Activated CD4-positive, CD25-positive, alpha-beta regulatory T cell treated with anti-CD3 and anti-CD28 coated beads, Interleukin-2, amount 50 U/mL, for 24 hours (primary cell): ENCODE measurements around the gene KRTAP5-7.
A peak's percentile ranks its signal among the peaks of the same experiment; 100 is the strongest.
"Not testable (repeated sequence)": the region's sequence is repeated elsewhere in the genome, so short reads cannot be mapped to it uniquely, and the experiment has no call there.

Source experiments
- ATAC-seq, 2 donors: fragments of 150-1000 bp; cut with Tn5 transposase; one replicate each; pipeline ENCODE4 v1.10.0; 2021; ENCODE audit warnings: mild to moderate bottlenecking in 1 of 2, moderate library complexity in 1 of 2

The KRTAP5-7 gene

DNA sequence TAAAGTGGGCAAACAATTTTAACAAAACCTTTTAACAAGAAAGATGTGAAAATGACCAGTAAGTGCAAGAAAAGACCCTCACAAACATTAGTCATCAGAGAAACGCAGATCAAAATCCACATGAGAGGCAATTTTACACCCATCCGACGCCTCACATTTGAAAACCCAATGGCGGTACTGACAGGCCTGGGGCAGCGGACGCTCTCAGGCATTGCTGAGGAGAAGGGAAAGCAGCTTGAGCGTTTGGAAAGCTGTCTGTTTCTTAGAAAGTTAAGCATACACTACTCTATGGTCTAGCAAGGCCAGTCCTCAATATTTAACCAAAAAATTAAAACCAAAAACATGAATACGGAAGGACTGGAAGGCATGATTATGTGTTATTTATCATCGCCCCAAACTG lies 8.8 kb downstream of the KRTAP5-7 start:
- no peak for ATAC-seq

DNA sequence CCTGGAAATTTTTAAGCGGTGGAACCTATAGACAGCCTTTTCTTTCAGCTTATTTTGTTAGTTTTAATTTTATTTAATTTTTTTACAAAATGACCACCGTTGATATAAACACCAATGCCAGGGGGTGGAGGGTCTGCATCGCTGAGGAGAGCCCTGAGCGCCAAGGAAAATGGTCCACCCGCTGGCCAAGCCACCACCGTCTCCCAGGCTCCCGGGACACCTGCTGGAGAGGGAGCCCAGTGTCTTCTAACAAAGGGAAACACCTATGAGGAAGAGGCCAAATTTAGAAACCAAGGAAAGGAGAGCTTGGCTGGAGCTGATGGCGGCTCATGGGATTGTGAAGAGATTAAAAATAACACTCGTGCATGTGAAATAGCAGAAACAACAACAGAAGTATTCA lies 10.5 kb downstream of the KRTAP5-7 start:
- ATAC-seq, result no peak

DNA sequence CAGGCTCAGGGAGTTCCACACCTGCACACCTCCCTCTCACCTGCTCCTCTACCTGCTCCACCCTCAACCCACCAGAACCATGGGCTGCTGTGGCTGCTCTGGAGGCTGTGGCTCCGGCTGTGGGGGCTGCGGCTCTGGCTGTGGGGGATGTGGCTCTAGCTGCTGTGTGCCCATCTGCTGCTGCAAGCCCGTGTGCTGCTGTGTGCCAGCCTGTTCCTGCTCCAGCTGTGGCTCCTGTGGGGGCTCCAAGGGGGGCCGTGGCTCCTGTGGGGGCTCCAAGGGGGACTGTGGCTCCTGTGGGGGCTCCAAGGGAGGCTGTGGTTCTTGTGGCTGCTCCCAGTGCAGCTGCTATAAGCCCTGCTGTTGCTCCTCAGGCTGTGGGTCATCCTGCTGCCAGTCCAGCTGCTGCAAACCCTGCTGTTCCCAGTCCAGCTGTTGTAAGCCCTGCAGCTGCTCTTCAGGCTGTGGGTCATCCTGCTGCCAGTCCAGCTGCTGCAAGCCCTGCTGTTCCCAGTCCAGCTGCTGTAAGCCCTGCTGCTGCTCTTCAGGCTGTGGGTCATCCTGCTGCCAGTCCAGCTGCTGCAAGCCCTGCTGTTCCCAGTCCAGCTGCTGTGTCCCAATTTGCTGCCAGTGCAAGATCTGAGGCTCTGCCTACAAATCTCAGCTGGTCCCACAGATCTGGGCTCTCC lies 11.1 kb downstream of the KRTAP5-7 start, which contains the start of gene KRTAP5-8:
KRTAP5-8 (plus strand) TSS at position 49 of the 689 bp plus-strand sequence; CDS start at position 80, 31 bp downstream.
- not testable (repeated sequence) for ATAC-seq

DNA sequence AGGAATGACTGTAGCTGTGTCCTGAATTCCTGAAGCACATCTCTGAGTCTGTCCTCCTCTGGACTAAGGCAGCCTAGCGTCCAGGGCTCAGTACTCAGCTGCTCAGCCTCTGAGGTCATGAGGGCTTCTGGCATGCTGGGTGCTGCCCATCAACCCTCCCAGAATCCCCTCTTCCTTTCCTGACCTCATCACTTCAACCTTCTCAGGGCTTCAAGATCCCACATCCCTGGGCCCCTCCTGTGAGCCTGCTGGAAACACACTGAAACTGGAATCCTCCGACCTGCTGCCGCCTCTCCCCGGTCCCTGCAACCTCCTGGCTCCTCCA lies 11.6 kb downstream of the KRTAP5-7 start:
- no peak for ATAC-seq

DNA sequence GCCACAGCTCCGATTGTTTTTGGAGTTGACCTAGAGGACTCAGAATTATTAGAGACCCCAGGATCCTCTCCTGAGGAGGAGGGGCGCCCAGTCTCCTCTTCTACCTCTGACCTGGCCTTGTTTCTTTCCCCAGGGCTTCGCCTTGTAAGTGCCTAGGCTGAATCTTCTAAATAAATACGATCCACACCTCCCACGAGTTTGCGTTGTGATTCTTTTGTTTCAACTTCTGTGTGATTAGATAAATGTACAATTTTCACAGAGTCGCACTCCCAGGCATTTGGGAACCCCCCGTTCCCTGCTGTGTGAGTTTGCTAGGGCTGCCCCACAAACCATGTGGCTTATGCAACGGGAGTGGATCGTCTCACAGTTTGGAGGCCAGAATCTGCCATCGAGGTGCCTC lies 11.9 kb downstream of the KRTAP5-7 start:
- ATAC-seq, result no peak

DNA sequence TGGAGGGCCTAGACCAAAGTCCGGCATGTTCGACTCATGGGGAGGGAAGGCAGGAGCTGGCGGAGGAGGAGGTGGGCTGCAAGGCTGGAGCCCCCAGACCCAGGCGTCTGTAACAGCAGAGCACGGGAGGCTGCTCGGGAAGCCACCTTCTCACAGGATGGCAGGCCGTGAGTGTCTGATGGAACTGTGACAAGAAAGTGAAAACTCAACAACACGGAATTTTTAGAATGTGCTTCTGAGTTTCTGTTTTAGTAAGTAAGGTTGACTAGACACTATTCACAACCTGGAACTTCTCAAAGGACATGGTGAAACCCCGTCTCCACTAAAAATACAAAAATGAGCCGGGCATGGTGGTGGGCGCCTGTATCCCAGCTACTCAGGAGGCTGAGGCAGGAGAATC lies 12.9 kb downstream of the KRTAP5-7 start:
- ATAC-seq, result not testable (repeated sequence)

DNA sequence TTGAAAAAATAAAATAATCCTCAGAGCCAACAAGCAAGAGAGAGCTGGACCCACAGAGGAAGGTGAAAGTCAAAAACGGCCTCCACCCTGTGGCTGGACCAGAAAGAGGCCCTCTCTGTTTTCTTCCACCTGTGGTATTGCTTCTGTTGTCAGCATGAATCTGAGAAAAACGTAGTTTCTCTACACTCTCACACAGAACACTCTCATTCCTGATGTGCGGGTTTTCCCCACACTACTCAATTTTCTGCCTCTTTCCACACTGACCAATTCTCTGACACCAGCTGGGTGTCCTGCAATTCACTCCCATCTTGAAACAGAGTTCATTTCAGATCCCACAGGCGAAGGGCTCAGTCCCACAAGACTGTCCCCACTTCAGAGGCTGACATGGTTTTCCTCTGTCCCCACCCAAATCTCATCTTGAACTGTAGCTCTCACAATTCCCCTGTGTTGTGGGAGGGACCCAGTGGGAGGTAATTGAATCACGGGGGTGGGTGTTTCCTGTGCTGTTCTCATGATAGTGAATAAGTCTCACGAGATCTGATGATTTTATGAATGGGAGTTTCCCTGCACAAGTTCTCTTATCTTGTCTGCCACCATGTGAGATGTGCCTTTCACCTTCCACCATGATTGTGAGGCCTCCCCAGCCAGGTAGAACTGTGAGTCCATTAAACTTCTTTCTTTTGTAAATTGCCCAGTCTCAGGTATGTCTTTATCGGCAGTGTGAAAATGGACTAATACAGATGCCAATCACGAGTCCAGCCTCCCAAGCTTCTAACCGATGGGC lies 13.6 kb downstream of the KRTAP5-7 start:
- not testable (repeated sequence) for ATAC-seq

DNA sequence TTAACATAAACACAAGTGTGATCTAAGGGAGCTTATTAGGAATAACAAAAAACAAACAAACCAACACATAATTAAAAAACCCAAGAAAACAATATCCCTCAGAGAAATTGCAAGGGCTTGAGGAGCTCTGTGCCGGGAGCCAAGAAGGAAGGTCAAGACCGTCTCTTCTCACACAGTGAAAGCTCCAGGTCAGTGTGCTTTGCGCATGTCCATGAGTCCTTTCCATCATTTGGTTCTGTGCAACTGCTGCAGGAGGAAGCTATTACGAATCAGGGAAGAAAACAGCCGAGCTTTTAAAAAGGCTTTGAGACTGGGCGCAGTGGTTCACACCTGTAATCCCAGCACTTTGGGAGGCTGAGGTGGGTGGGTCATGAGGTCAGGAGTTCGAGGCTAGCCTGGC lies 15.3 kb downstream of the KRTAP5-7 start:
- no peak for ATAC-seq

DNA sequence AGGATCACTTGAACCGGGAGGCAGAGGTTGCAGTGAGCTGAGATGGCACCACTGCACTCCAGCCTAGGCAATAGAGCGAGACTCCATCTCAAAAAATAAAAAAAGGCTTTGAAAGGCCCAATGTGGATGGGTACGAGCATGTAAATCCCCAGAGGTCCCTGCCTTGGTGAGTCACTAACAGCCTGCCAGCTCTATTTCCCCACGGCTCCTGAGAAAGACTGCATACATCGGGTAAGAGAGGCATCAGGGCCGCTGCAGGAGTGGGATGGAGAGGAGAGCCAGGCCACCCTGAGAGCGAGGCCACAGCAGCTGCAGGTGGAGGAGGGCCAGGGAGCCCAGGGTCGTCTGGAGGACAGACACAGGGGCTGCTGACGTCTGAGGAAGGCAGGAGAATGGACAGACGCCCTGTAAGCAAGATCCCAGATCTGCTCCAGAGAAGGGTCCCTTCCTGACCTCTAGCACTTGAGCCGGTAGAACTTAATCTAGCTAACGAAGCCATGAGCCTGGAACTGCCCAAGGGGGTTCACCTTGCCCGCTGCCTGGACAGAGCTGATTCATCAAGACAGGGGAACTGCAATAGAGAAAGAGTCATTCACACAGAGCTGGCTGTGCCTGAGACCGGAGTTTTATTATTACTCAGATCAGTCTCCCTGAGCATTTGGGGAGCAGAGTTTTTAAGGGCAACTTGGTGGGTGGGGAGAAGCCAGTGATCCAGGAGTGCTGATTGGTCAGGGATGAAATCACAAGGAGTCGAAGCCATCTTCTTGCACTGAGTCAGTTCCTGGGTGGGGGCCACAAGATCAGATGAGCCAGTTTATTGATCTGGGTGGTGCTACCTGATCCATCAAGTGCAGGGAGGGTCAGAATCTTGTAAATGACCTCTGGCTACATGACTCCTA lies 16.1 kb downstream of the KRTAP5-7 start:
- peak; percentile 20 to 38 for ATAC-seq

DNA sequence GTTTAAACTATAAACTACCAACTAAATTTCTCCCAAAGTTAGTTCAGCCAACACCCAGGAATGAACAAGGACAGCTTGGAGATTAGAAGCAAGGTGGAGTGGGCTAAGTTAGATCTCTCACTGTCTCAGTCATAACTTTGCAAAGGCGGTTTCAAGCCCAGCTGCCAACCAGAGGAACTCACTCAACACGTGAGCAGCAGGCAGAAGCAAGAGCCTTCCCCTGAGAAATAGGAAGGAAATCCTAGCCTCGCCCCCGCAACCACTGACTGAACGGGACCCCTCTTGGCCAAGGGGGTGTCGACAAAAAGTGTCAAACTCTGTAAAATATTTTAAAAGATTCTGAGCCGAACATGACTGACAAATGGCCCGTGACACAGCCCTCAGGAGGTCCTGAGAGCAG lies 16.8 kb downstream of the KRTAP5-7 start:
- ATAC-seq, result no peak

DNA sequence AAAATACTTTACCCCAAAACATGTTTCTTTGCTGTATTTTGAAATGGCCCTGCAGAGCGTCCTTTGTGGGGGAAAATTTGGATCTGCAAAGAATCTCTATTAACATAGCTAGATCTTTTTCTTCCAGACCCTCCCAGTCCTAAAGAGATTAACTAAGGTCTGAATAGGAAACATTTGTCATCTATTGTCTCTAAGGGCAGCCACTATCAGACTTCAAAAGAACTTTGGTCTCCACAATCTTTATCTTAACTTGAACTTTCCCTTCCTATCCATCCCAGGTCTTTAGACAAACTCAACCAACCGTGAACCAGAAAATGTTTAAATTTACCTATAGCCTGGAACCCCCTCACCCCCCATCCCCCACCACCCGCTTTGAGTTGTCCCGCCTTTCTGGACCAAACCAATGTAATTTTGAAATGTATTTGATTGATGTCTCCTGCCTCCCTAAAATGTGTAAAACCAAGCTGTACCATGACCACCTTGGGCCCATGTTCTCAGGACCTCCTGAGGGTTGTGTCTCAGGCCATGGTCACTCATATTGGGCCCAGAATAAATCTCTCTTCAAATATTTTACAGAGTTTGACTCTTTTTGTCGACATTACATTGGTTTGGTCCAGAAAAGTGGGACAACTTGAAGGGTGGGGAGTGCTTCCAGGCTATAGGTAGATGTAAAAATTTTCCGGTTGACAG lies 17.6 kb downstream of the KRTAP5-7 start:
- no peak for ATAC-seq

DNA sequence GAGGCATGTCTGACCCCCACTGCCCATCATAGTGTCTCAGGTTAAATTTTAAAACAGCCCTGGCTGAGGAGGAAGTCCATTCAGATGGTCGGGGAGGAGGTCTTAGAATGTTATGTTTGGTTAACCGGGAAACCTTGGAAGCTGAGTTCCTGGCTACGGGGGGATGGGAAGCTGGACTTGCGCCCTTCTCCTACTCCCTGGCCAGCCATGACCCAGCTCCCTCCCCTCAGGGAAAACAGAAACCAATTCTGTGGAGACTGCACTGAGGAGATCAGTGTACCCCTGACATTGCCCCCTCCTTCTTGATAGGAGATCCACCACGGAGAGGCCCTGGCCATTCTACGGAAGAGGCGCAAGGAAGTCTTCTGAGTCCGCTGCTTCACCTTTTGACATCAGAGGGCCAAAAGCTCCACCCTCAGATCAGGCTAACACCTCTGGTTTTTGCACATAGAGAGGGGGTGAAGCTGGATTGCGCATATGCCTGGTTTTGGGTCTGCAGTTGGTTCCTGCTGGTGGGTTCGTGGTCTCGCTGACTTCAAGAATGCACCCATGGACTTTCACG lies 18.4 kb downstream of the KRTAP5-7 start:
- ATAC-seq, result no peak

DNA sequence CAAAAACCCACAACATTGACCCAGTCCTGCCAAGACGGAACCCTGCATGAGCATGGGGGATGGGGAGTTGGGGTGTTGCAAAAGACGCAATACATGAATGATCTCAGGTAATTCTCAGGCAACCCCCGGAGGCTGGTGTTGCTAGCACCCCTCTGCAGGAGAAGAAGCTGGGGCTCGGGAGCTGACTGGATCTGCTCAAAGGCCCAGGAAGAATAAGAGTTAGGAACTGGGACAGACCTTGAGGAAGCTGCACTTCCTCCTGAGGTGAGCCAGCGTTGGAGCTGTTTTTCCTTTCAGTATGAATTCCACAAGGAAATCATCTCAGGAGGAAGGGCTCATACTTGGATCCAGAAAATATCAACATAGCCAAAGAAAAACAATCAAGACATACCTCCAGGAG lies 21.1 kb downstream of the KRTAP5-7 start, which contains the start of gene KRTAP5-9:
KRTAP5-9 (plus strand) TSS at position 301 of the 400 bp plus-strand sequence. CDS start 238 bp downstream, outside the sequence.
- no peak for ATAC-seq

DNA sequence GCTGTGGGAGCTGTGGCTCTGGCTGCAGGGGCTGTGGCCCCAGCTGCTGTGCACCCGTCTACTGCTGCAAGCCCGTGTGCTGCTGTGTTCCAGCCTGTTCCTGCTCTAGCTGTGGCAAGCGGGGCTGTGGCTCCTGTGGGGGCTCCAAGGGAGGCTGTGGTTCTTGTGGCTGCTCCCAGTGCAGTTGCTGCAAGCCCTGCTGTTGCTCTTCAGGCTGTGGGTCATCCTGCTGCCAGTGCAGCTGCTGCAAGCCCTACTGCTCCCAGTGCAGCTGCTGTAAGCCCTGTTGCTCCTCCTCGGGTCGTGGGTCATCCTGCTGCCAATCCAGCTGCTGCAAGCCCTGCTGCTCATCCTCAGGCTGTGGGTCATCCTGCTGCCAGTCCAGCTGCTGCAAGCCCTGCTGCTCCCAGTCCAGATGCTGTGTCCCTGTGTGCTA lies 21.7 kb downstream of the KRTAP5-7 start:
- no peak for ATAC-seq

DNA sequence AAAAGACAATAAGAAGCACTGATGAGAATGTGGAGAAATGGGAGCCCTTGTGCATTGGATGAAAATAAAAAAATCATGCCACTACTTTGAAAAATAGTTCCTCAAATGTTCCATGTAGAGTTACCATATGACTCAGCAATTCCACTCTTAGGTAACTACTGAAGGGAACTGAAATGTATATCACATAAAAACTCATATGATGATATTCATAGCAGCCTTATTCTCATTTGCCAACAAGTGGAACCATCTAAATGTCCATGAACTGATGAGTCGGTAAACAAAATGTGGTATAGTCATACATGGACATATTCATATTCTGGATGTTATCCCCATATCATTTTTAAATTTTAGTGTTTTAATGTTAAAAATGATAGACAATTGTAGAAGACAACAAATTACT lies 24.6 kb downstream of the KRTAP5-7 start:
- no peak for ATAC-seq

DNA sequence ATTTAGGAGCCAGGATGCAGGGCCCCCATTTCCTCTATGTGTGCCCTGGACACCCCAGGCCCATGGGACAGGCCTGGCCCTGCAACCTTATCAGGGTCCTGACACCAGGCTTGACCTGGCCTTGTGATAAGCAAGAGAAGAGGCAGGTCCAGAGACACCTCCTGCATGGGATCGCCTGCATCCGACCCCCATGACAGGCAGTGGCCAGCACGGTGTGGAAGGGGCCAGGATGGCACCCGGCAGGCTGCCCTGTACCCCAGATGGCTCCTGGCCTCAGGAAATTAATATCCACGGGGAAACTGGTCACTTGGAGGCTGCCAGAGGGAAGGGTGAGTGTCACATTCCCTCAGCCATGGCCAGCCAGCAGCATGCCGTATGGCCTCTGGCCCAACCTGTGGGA lies 27.9 kb downstream of the KRTAP5-7 start:
- no peak for ATAC-seq

DNA sequence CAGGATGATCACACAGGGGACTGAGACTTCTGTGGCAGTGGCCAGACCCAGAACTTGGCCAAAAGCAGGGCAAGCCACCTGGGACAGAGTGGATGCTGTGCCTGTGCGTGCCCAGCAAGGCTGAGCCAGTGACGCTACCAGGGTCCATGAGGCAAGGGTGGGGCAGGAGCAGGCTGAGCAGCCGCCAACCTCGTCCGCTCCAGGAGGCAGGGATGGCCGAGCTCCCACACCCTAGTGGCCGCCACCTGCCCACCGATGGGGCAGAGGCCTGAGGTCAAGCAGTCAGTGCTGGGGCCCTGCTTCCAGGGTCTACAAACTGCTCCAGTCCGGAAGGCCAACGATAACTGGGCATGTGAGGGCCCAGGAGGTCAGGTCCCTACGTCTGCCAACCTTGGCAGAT lies 28.4 kb downstream of the KRTAP5-7 start:
- ATAC-seq, result no peak

DNA sequence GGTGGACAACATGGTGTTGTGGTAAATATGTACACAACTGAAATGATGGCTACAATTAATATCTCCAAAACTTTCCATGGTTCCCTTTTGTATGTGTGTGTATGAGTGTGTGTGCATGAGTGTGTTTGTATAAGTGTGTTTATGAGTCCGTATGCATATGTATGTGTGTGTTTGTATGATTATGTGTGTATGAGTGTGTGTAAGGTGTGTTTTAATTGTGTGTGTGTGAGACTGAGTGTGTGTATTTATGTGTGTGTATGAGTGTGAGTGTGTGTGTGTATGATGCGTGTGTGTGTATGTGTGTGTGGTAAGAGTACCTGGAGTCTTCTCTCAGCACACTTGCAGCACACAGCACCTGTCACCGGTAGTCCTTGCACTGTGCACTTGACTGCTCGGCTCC lies 29.0 kb downstream of the KRTAP5-7 start:
- ATAC-seq, result no peak

DNA sequence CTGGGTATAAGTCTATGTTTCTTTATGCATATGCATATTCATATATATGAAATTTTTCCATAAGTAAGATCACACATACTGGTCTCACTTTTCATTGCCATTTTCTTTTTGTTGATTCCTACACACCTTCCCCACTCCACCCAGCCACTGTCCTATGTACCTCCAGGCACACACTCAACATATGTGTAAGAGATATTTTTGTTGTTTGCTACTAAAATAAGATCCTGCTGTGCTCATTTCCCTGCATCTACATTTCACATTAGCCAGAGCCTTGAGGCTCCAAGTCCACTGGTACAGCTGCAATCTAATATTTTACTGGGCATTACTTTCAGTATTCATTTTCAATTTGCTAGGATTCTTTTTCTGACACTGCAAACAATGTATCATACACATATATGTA lies 30.2 kb downstream of the KRTAP5-7 start:
- no peak for ATAC-seq

DNA sequence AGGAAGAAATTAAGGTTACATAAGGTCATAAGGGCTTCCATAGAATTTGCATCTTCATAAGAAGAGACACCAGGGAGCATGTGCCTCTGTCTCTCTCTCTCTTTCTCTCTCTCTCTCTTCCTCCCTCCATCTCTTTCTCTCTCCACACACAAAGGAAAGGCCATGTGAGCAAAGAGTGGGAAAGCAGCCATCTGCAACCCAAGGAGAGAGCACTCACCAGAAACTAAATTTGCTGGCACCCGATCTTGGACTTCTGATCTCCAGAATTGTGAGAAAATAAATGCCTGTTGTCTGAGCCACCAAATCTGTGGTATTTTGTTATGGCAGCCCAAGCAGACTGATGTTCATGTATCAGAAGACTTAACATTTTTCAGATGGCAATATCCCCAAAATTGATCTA lies 31.9 kb downstream of the KRTAP5-7 start:
- no peak for ATAC-seq

DNA sequence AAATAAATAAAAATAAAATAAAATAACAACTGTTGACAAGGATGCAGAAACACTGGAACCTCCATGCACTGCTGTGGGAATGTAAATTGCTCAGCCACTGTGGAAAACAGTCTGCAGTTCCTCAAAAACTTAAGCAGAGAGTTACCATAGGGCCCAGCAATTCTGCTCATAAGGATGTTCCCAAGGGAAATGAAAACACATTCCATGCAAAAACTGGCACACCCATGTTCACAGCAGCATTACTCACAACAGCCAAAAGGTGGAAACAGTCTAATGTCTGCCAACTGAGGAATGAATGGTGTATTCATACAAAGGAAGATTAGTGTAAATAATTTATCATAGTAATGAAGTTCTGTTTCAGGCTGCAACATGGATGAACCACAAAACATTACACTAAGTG lies 35.1 kb downstream of the KRTAP5-7 start:
- ATAC-seq, result no peak

DNA sequence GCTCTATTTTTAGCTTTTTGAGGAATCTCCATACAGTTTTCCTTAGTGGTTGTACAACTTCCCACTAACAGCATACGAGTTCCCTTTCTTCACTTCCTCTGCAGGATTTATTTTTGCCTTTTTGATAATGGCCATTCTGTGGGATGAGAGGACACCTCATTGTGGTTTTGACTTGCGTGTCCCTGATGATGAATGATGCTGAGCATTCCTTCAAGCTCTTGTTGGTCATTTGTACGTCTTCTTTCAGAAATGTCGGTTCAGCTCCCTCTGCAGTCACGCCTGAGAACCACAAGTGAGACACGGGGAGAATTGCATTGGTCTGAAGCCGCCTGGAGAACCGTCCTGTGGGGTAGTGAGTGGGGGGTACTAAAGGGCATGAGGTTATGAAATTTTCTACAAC lies 36.3 kb downstream of the KRTAP5-7 start:
- ATAC-seq, result no peak
